Lower leg skin (tissue), 4 donors: ENCODE data around the gene ARHGEF25. TPM values are rescaled to one million over a fixed set of nuclear protein-coding genes. Genes with fewer than 3 reads are reported as not detected.
A peak's percentile ranks its signal among the peaks of the same experiment; 100 is the strongest.

Source experiments
- DNase-seq, 2 donors: peaks; one replicate each; pipeline ENCODE4 v3.0.0-alpha.2; 2019; ENCODE audit warnings: low spot score in 2 of 2
- H3K4me3 ChIP-seq: fragments of 200-600 bp; sonication (generic); 2 replicates; pipeline ENCODE4 v1.5.1; 2017; ENCODE audit warnings: mild to moderate bottlenecking, low read depth; ENCODE audit not compliant: poor library complexity, severe bottlenecking
- CTCF ChIP-seq, 3 donors: fragments of 450-650 bp; IDR thresholded peaks; one replicate each; pipeline ENCODE4 v1.5.1; 2016; ENCODE audit warnings: antibody characterized with exemption in 3 of 3, mild to moderate bottlenecking in 3 of 3, moderate library complexity in 2 of 3
- POLR2A ChIP-seq, 2 donors: fragments of 450-650 bp; IDR thresholded peaks; one replicate each; pipeline ENCODE4 v1.6.1; 2016 to 2017; ENCODE audit warnings: antibody characterized with exemption in 2 of 2, mild to moderate bottlenecking in 1 of 2, moderate library complexity in 1 of 2
- WGBS, 2 donors: methylation state at CpG; one replicate each; pipeline ENCODE4 v1.1.5; 2018; 5-methylcytosine and 5-hydroxymethylcytosine counted together
- intact Hi-C: fragments of 100-400 bp; cut with DNase I; formaldehyde crosslinking; loops from one replicate; pipeline ENCODE4 v1.15.0; 2023; ENCODE audit warnings: low total_unique reads
- total RNA-seq, 4 donors: library from RNA; depleted of rRNA; stranded (reverse); fragments of >200 nt; gene quantifications; one replicate each; pipeline ENCODE4 v1.1.0, GENCODE V29; 2016

Gene ARHGEF25
- total RNA-seq, 4 donors from 2014 or later = 3.8 to 10.3 (median 6.9) TPM

- DNase-seq = peak in 1 of 2 donors; percentile 59
- no peak overlapping the region for H3K4me3 ChIP-seq
- TF ChIP-seq POLR2A (IDR thresholded peaks at IDR 0.05) (no peak), CTCF (IDR thresholded peaks at IDR 0.05) (peak in 1 of 3 donors; percentile 91)
- whole genome bisulfite sequencing, 2 donors = 42 to 43% methylated on average over 13 of the region's 13 CpGs
- intact Hi-C loops = loop anchor here (5.0 to 10.0 kb wide), 2 partner anchors 39 to 322 kb away; no protein-coding TSS in a partner anchor
Measured at GRCh38 chr12:57583008-57583831, 28.0 kb upstream of the ARHGEF25 start.

GRCh38 chr12:57584050-57584449, 27.2 kb upstream of the ARHGEF25 start:
- DNase-seq = no peak
- no peak overlapping the region for H3K4me3 ChIP-seq
- WGBS, 2 donors = 90 to 97% methylated on average over 2 of the region's 2 CpGs
- TF ChIP-seq POLR2A (IDR thresholded peaks at IDR 0.05) = no peak
- no peak for TF ChIP-seq CTCF (IDR thresholded peaks at IDR 0.05)
- intact Hi-C loops = loop anchor here (5.0 to 10.0 kb wide), 2 partner anchors 38 to 321 kb away; no protein-coding TSS in a partner anchor

GRCh38 chr12:57584690-57585089, 26.5 kb upstream of the ARHGEF25 start:
- intact Hi-C loops = loop anchor here (5.0 to 10.0 kb wide), 2 partner anchors 38 to 320 kb away; no protein-coding TSS in a partner anchor
- DNase-seq = no peak
- TF ChIP-seq POLR2A (IDR thresholded peaks at IDR 0.05) (no peak), CTCF (IDR thresholded peaks at IDR 0.05) (no peak)
- H3K4me3 ChIP-seq = no peak overlapping the region

GRCh38 chr12:57585156-57585555, 26.1 kb upstream of the ARHGEF25 start:
- TF ChIP-seq CTCF (IDR thresholded peaks at IDR 0.05) = no peak
- no peak for TF ChIP-seq POLR2A (IDR thresholded peaks at IDR 0.05)
- no peak overlapping the region for H3K4me3 ChIP-seq
- intact Hi-C loops = loop anchor here (10.0 kb wide), 1 partner anchor 320 kb away; no protein-coding TSS in a partner anchor
- WGBS, 2 donors = 83 to 86% methylated on average over 2 of the region's 2 CpGs
- DNase-seq = no peak

- no peak overlapping the region for H3K4me3 ChIP-seq
- DNase-seq = no peak
- WGBS, 2 donors = 83 to 94% methylated on average over 3 of the region's 3 CpGs
- TF ChIP-seq POLR2A (IDR thresholded peaks at IDR 0.05) = no peak
- no peak for TF ChIP-seq CTCF (IDR thresholded peaks at IDR 0.05)
- intact Hi-C loops = loop anchor here (10.0 kb wide), 1 partner anchor 319 kb away; no protein-coding TSS in a partner anchor
Measured at GRCh38 chr12:57586128-57586527, 25.1 kb upstream of the ARHGEF25 start.
